Uterus (tissue), 2 donors: ENCODE data around the gene ESPN.
"Not testable (repeated sequence)": the region's sequence is repeated elsewhere in the genome, so short reads cannot be mapped to it uniquely, and the experiment has no call there.

Experiments
- POLR2A ChIP-seq, 2 donors: fragments of 450-650 bp; IDR thresholded peaks; one replicate each; pipeline ENCODE4 v1.6.1; 2016; ENCODE audit warnings: antibody characterized with exemption in 2 of 2, mild to moderate bottlenecking in 1 of 2, moderate library complexity in 1 of 2
- TF ChIP-seq, protein P1 (sequence below), 4 experiments: fragments of 200-600 bp in 2 of 4; fragments of 450-650 bp in 2 of 4; sonication (generic) in 2 of 4; IDR thresholded peaks; one replicate each; pipeline ENCODE4 v1.5.1; 2016 to 2019; ENCODE audit warnings: antibody characterized with exemption in 4 of 4, mild to moderate bottlenecking in 2 of 4, moderate library complexity in 1 of 4

DNA sequence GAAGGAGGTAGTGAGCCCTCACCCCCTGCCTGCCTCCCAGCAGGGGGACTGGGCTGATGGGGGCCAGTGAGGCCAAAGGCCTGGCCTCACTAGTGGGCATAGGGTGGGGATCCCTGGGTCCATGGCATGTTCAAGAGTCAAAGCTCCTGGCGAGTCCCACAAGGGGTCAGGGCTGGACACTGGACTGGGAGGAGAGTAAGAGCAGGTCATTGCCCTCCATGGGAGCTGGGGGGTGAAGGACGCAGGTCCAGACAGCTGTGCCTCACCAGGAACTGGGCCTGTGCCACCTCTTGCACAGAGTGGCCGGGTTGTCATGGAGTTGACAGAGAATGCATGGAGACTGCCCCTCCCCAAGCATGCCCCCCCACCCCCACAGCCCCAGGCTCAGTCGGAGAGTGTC lies 21.4 kb downstream of the ESPN start:
- TF ChIP-seq, protein P1, sequence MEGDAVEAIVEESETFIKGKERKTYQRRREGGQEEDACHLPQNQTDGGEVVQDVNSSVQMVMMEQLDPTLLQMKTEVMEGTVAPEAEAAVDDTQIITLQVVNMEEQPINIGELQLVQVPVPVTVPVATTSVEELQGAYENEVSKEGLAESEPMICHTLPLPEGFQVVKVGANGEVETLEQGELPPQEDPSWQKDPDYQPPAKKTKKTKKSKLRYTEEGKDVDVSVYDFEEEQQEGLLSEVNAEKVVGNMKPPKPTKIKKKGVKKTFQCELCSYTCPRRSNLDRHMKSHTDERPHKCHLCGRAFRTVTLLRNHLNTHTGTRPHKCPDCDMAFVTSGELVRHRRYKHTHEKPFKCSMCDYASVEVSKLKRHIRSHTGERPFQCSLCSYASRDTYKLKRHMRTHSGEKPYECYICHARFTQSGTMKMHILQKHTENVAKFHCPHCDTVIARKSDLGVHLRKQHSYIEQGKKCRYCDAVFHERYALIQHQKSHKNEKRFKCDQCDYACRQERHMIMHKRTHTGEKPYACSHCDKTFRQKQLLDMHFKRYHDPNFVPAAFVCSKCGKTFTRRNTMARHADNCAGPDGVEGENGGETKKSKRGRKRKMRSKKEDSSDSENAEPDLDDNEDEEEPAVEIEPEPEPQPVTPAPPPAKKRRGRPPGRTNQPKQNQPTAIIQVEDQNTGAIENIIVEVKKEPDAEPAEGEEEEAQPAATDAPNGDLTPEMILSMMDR (IDR thresholded peaks at IDR 0.05) = not testable (repeated sequence)
- TF ChIP-seq POLR2A (IDR thresholded peaks at IDR 0.05) = not testable (repeated sequence)
